Esophagus squamous epithelium (tissue), 4 donors: ENCODE results near the gene TRABD2B.

Experiments
- CTCF ChIP-seq, 6 experiments: fragments of 450-650 bp in 4 of 6; fragments of 200-600 bp in 2 of 6; sonication (generic) in 2 of 6; IDR thresholded peaks; one replicate each; pipeline ENCODE4 v1.5.1; 2016 to 2019; ENCODE audit warnings: antibody characterized with exemption in 6 of 6, mild to moderate bottlenecking in 4 of 6, moderate library complexity in 4 of 6
- POLR2A ChIP-seq, 4 donors: fragments of 450-650 bp; IDR thresholded peaks; one replicate each; pipeline ENCODE4 v1.6.1; 2017; ENCODE audit warnings: antibody characterized with exemption in 4 of 4, mild to moderate bottlenecking in 4 of 4, moderate library complexity in 3 of 4

GRCh38 chr1:47819574-47819888 lies 177.7 kb downstream of the TRABD2B start:
- TF ChIP-seq CTCF (IDR thresholded peaks at IDR 0.05) (no peak), POLR2A (IDR thresholded peaks at IDR 0.05) (no peak)
